ENCODE data around the gene CCL22.

Gene CCL22

GRCh38 chr16:57347858-57348257 lies 10.7 kb upstream of the CCL22 start:
- Histone ChIP-seq H3K9ac (ENCODE audit: low read length) (no peak overlapping the region), H3K36me3 (ENCODE audit: control insufficient read depth, insufficient read depth, low read length) (no peaks in the 10 kb centered on the region), H3K4me1 (ENCODE audit: control insufficient read depth, insufficient read depth, low read length) (no peaks in the 10 kb centered on the region), H3K27ac (ENCODE audit: low read depth, low read length) (no peak overlapping the region), H3K27me3 (ENCODE audit: control insufficient read depth, insufficient read depth, low read length) (peaks cover 7% of the 10 kb centered on the region; the same call in 1 of the 2 replicates), H3K9me3 (ENCODE audit: control insufficient read depth, insufficient read depth, low read depth, low read length) (no peaks in the 10 kb centered on the region), H3K4me3 (ENCODE audit: low read depth, low read length) (no peak overlapping the region)

GRCh38 chr16:57348327-57348726 lies 10.3 kb upstream of the CCL22 start:
- no peaks in the 10 kb centered on the region for H3K9me3 ChIP-seq (ENCODE audit: control insufficient read depth, insufficient read depth, low read depth, low read length)
- H3K27me3 ChIP-seq (ENCODE audit: control insufficient read depth, insufficient read depth, low read length) = peaks cover 7% of the 10 kb centered on the region; the same call in 1 of the 2 replicates
- no peaks in the 10 kb centered on the region for H3K36me3 ChIP-seq (ENCODE audit: control insufficient read depth, insufficient read depth, low read length)
- no peak overlapping the region for H3K27ac ChIP-seq (ENCODE audit: low read depth, low read length)
- no peak overlapping the region for H3K9ac ChIP-seq (ENCODE audit: low read length)
- no peak overlapping the region for H3K4me3 ChIP-seq (ENCODE audit: low read depth, low read length)
- H3K4me1 ChIP-seq (ENCODE audit: control insufficient read depth, insufficient read depth, low read length) = no peaks in the 10 kb centered on the region

GRCh38 chr16:57349212-57350031 lies 9.2 kb upstream of the CCL22 start:
- Histone ChIP-seq H3K27ac (ENCODE audit: low read depth, low read length) (no peak overlapping the region), H3K27me3 (ENCODE audit: control insufficient read depth, insufficient read depth, low read length) (peaks cover 7% of the 10 kb centered on the region; the same call in 1 of the 2 replicates), H3K4me3 (ENCODE audit: low read depth, low read length) (no peak overlapping the region)

GRCh38 chr16:57352636-57353047 lies 5.9 kb upstream of the CCL22 start:
- Histone ChIP-seq H3K27me3 (ENCODE audit: control insufficient read depth, insufficient read depth, low read length) (peaks cover 7% of the 10 kb centered on the region; the same call in 1 of the 2 replicates), H3K36me3 (ENCODE audit: control insufficient read depth, insufficient read depth, low read length) (no peaks in the 10 kb centered on the region), H3K4me3 (ENCODE audit: low read depth, low read length) (no peak overlapping the region), H3K9ac (ENCODE audit: low read length) (no peak overlapping the region), H3K27ac (ENCODE audit: low read depth, low read length) (no peak overlapping the region), H3K9me3 (ENCODE audit: control insufficient read depth, insufficient read depth, low read depth, low read length) (no peaks in the 10 kb centered on the region), H3K4me1 (ENCODE audit: control insufficient read depth, insufficient read depth, low read length) (no peaks in the 10 kb centered on the region)

More at GRCh38 chr16:57349212-57350031, 9.2 kb upstream of the CCL22 start:
- H3K9me3 ChIP-seq (ENCODE audit: control insufficient read depth, insufficient read depth, low read depth, low read length) = no peaks in the 10 kb centered on the region
- H3K36me3 ChIP-seq (ENCODE audit: control insufficient read depth, insufficient read depth, low read length) = no peaks in the 10 kb centered on the region
- H3K9ac ChIP-seq (ENCODE audit: low read length) = no peak overlapping the region
- H3K4me1 ChIP-seq (ENCODE audit: control insufficient read depth, insufficient read depth, low read length) = no peaks in the 10 kb centered on the region

- H3K27me3 ChIP-seq (ENCODE audit: control insufficient read depth, insufficient read depth, low read length) = peaks cover 7% of the 10 kb centered on the region; the same call in 1 of the 2 replicates
- H3K27ac ChIP-seq (ENCODE audit: low read depth, low read length) = no peak overlapping the region
- no peaks in the 10 kb centered on the region for H3K36me3 ChIP-seq (ENCODE audit: control insufficient read depth, insufficient read depth, low read length)
- H3K9ac ChIP-seq (ENCODE audit: low read length) = no peak overlapping the region
- H3K4me1 ChIP-seq (ENCODE audit: control insufficient read depth, insufficient read depth, low read length) = peaks cover 3% of the 10 kb centered on the region; the same call in 1 of the 2 replicates
- no peaks in the 10 kb centered on the region for H3K9me3 ChIP-seq (ENCODE audit: control insufficient read depth, insufficient read depth, low read depth, low read length)
- H3K4me3 ChIP-seq (ENCODE audit: low read depth, low read length) = no peak overlapping the region
Observed at GRCh38 chr16:57354311-57354710, 4.3 kb upstream of the CCL22 start.

- Histone ChIP-seq H3K4me3 (ENCODE audit: low read depth, low read length) (no peak overlapping the region), H3K36me3 (ENCODE audit: control insufficient read depth, insufficient read depth, low read length) (no peaks in the 10 kb centered on the region), H3K27me3 (ENCODE audit: control insufficient read depth, insufficient read depth, low read length) (no peaks in the 10 kb centered on the region), H3K4me1 (ENCODE audit: control insufficient read depth, insufficient read depth, low read length) (peaks cover 3% of the 10 kb centered on the region; the same call in 1 of the 2 replicates), H3K27ac (ENCODE audit: low read depth, low read length) (no peak overlapping the region), H3K9me3 (ENCODE audit: control insufficient read depth, insufficient read depth, low read depth, low read length) (no peaks in the 10 kb centered on the region), H3K9ac (ENCODE audit: low read length) (no peak overlapping the region)
Observed at GRCh38 chr16:57355898-57356414, 2.6 kb upstream of the CCL22 start.

- H3K27me3 ChIP-seq (ENCODE audit: control insufficient read depth, insufficient read depth, low read length) = no peaks in the 10 kb centered on the region
Observed at GRCh38 chr16:57356547-57356946, 2.0 kb upstream of the CCL22 start.

GRCh38 chr16:57357330-57358085 lies 1.1 kb upstream of the CCL22 start:
- no peak overlapping the region for H3K9ac ChIP-seq (ENCODE audit: low read length)
- H3K9me3 ChIP-seq (ENCODE audit: control insufficient read depth, insufficient read depth, low read depth, low read length) = no peaks in the 10 kb centered on the region
- H3K4me1 ChIP-seq (ENCODE audit: control insufficient read depth, insufficient read depth, low read length) = peaks cover 3% of the 10 kb centered on the region; the same call in 1 of the 2 replicates
- H3K27me3 ChIP-seq (ENCODE audit: control insufficient read depth, insufficient read depth, low read length) = no peaks in the 10 kb centered on the region
- H3K27ac ChIP-seq (ENCODE audit: low read depth, low read length) = no peak overlapping the region
- H3K36me3 ChIP-seq (ENCODE audit: control insufficient read depth, insufficient read depth, low read length) = no peaks in the 10 kb centered on the region
- no peak overlapping the region for H3K4me3 ChIP-seq (ENCODE audit: low read depth, low read length)

More at GRCh38 chr16:57356547-57356946, 2.0 kb upstream of the CCL22 start:
- H3K4me1 ChIP-seq (ENCODE audit: control insufficient read depth, insufficient read depth, low read length) = peaks cover 3% of the 10 kb centered on the region; the same call in 1 of the 2 replicates
- H3K9me3 ChIP-seq (ENCODE audit: control insufficient read depth, insufficient read depth, low read depth, low read length) = no peaks in the 10 kb centered on the region
- H3K27ac ChIP-seq (ENCODE audit: low read depth, low read length) = no peak overlapping the region
- no peaks in the 10 kb centered on the region for H3K36me3 ChIP-seq (ENCODE audit: control insufficient read depth, insufficient read depth, low read length)
- no peak overlapping the region for H3K4me3 ChIP-seq (ENCODE audit: low read depth, low read length)
- no peak overlapping the region for H3K9ac ChIP-seq (ENCODE audit: low read length)

GRCh38 chr16:57358086-57358420 lies 530 bp upstream of the CCL22 start:
- H3K9ac ChIP-seq (ENCODE audit: low read length) = no peak overlapping the region
- H3K27ac ChIP-seq (ENCODE audit: low read depth, low read length) = no peak overlapping the region

GRCh38 chr16:57360321-57360935 lies 1.8 kb downstream of the CCL22 start:
- Histone ChIP-seq H3K27me3 (ENCODE audit: control insufficient read depth, insufficient read depth, low read length) (no peaks in the 10 kb centered on the region), H3K36me3 (ENCODE audit: control insufficient read depth, insufficient read depth, low read length) (no peaks in the 10 kb centered on the region), H3K9me3 (ENCODE audit: control insufficient read depth, insufficient read depth, low read depth, low read length) (no peaks in the 10 kb centered on the region), H3K9ac (ENCODE audit: low read length) (no peak overlapping the region), H3K27ac (ENCODE audit: low read depth, low read length) (no peak overlapping the region), H3K4me1 (ENCODE audit: control insufficient read depth, insufficient read depth, low read length) (peaks cover 3% of the 10 kb centered on the region; the same call in 1 of the 2 replicates), H3K4me3 (ENCODE audit: low read depth, low read length) (no peak overlapping the region)

More at GRCh38 chr16:57358086-57358420, 530 bp upstream of the CCL22 start:
- Histone ChIP-seq H3K4me3 (ENCODE audit: low read depth, low read length) (no peak overlapping the region), H3K36me3 (ENCODE audit: control insufficient read depth, insufficient read depth, low read length) (no peaks in the 10 kb centered on the region), H3K9me3 (ENCODE audit: control insufficient read depth, insufficient read depth, low read depth, low read length) (no peaks in the 10 kb centered on the region), H3K4me1 (ENCODE audit: control insufficient read depth, insufficient read depth, low read length) (peaks cover 3% of the 10 kb centered on the region; the same call in 1 of the 2 replicates), H3K27me3 (ENCODE audit: control insufficient read depth, insufficient read depth, low read length) (no peaks in the 10 kb centered on the region)
